HEK293T (cell line): Measurements from ENCODE around the gene COASY.
"Not testable (repeated sequence)": the region's sequence is repeated elsewhere in the genome, so short reads cannot be mapped to it uniquely, and the experiment has no call there.

Experiments
- CTCF ChIA-PET: fragments of 350-600 bp; formaldehyde crosslinking; extraction: SDS; loops from one replicate; lab custom pipeline; 2021; ENCODE audit warnings: antibody characterized with exemption, inconsistent platforms; lab: Yijun Ruan, JAX
- POLR2A ChIA-PET: fragments of 350-600 bp; formaldehyde crosslinking; extraction: SDS; loops from one replicate; lab custom pipeline; 2020; ENCODE audit warnings: antibody characterized with exemption, inconsistent platforms; lab: Yijun Ruan, JAX
- DNase-seq: peaks from one replicate; pipeline ENCODE4 v3.0.0; 2012; ENCODE audit warnings: mixed read lengths; ENCODE audit errors: extremely low spot score
- ARNT ChIP-seq: fragments of 450-650 bp; IDR thresholded peaks from 2 replicates; pipeline ENCODE4 v1.6.1; 2017; ENCODE audit warnings: mild to moderate bottlenecking
- BHLHE40 ChIP-seq: fragments of 450-650 bp; IDR thresholded peaks from 2 replicates; pipeline ENCODE4 v1.6.1; 2016; ENCODE audit warnings: mild to moderate bottlenecking, moderate library complexity, borderline replicate concordance
- CTBP1 ChIP-seq: fragments of 450-650 bp; IDR thresholded peaks from 2 replicates; pipeline ENCODE4 v1.6.1; 2016; ENCODE audit warnings: borderline replicate concordance
- ELF4 ChIP-seq: fragments of 450-650 bp; IDR thresholded peaks from 2 replicates; pipeline ENCODE4 v1.6.1; 2017; ENCODE audit warnings: antibody characterized with exemption
- FOXA1 ChIP-seq: fragments of 450-650 bp; IDR thresholded peaks from 2 replicates; pipeline ENCODE4 v1.6.1; 2016; ENCODE audit warnings: mild to moderate bottlenecking
- FOXK2 ChIP-seq: fragments of 450-650 bp; IDR thresholded peaks from 2 replicates; pipeline ENCODE4 v1.6.1; 2016; ENCODE audit warnings: mild to moderate bottlenecking
- FOXM1 ChIP-seq: fragments of 450-650 bp; IDR thresholded peaks from 2 replicates; pipeline ENCODE4 v1.6.1; 2017; ENCODE audit warnings: mild to moderate bottlenecking, borderline replicate concordance
- HDGF ChIP-seq: fragments of 450-650 bp; IDR thresholded peaks from 2 replicates; pipeline ENCODE4 v1.6.1; 2017; ENCODE audit warnings: antibody characterized with exemption, borderline replicate concordance
- L3MBTL2 ChIP-seq: fragments of 450-650 bp; conservative IDR thresholded peaks from 2 replicates; pipeline ENCODE4 v1.6.1; 2016; ENCODE audit warnings: mild to moderate bottlenecking
- LEF1 ChIP-seq: fragments of 450-650 bp; IDR thresholded peaks from 2 replicates; pipeline ENCODE4 v1.6.1; 2017; ENCODE audit warnings: mild to moderate bottlenecking, borderline replicate concordance
- NFRKB ChIP-seq: fragments of 450-650 bp; IDR thresholded peaks from 2 replicates; pipeline ENCODE4 v1.6.1; 2016; ENCODE audit warnings: mild to moderate bottlenecking, moderate library complexity
- PKNOX1 ChIP-seq: fragments of 450-650 bp; IDR thresholded peaks from 2 replicates; pipeline ENCODE4 v1.6.1; 2016
- SP1 ChIP-seq: fragments of 450-650 bp; IDR thresholded peaks from 2 replicates; pipeline ENCODE4 v1.6.1; 2017
- SUZ12 ChIP-seq: fragments of 450-650 bp; IDR thresholded peaks from 2 replicates; pipeline ENCODE4 v1.6.1; 2016; ENCODE audit warnings: mild to moderate bottlenecking
- TARDBP ChIP-seq: fragments of 450-650 bp; IDR thresholded peaks from 2 replicates; pipeline ENCODE4 v1.6.1; 2016
- ZNF384 ChIP-seq: fragments of 450-650 bp; IDR thresholded peaks from 2 replicates; pipeline ENCODE4 v1.6.1; 2016

The COASY gene

GRCh38 chr17:42554250-42555121, 7.5 kb upstream of the COASY start:
- ChIA-PET POLR2A (interaction anchor here (0.7 to 4.0 kb wide), 20 partner anchors 8 to 986 kb away, joined by 3 to 37 read pairs (median 6); partner anchors contain the start of genes BECN1, MLX, NAGLU and PSMC3IP), CTCF (no interaction called here)
- TF ChIP-seq NFRKB: no peak
- TF ChIP-seq HDGF: 0 out of 2 replicates have a peak, but pooled peaks have one; percentile 87
- peak; percentile 54 for TF ChIP-seq PKNOX1
- no peak for TF ChIP-seq CTBP1
- peak; percentile 58 for TF ChIP-seq L3MBTL2
- DNase-seq: peak; percentile 86

GRCh38 chr17:42555122-42555622, 6.8 kb upstream of the COASY start:
- no peak for TF ChIP-seq BHLHE40
- ChIA-PET POLR2A (interaction anchor here (0.7 to 4.0 kb wide), 17 partner anchors 9 to 218 kb away, joined by 3 to 37 read pairs (median 6); partner anchors contain the start of genes MLX, NAGLU, PSMC3IP and RETREG3), CTCF (no interaction called here)
- DNase-seq: no peak

- POLR2A ChIA-PET, CTCF ChIA-PET, DNase-seq: not testable (repeated sequence)
Observed at GRCh38 chr17:42555961-42556617, 5.9 kb upstream of the COASY start.

GRCh38 chr17:42559075-42559474, 2.9 kb upstream of the COASY start:
- ChIA-PET CTCF (interaction anchor here (0.6 kb wide), 1 partner anchor 23 kb away, joined by 5 read pairs; the partner anchor contains the start of gene NAGLU), POLR2A (interaction anchor here (0.7 to 2.0 kb wide), 3 partner anchors 11 to 102 kb away, joined by 3 to 6 read pairs (median 4); partner anchors contain the start of gene NAGLU)
- no peak for TF ChIP-seq ELF4
- TF ChIP-seq FOXA1: no peak
- no peak for TF ChIP-seq ARNT
- no peak for TF ChIP-seq HDGF
- TF ChIP-seq FOXM1: no peak
- TF ChIP-seq NFRKB: no peak
- TF ChIP-seq ZNF384: no peak
- TF ChIP-seq LEF1: no peak
- TF ChIP-seq SUZ12: no peak
- no peak for TF ChIP-seq BHLHE40
- TF ChIP-seq L3MBTL2: no peak
- no peak for TF ChIP-seq FOXK2
- no peak for TF ChIP-seq PKNOX1
- TF ChIP-seq SP1: no peak
- DNase-seq: no peak

GRCh38 chr17:42560246-42560645, 1.7 kb upstream of the COASY start:
- TF ChIP-seq TARDBP (no peak), NFRKB (no peak), ARNT (no peak), L3MBTL2 (no peak)
- POLR2A ChIA-PET: interaction anchor here (1.2 to 2.0 kb wide), 2 partner anchors 10 to 24 kb away, joined by 4 to 6 read pairs; partner anchors contain the start of gene NAGLU
- DNase-seq: no peak
- CTCF ChIA-PET: interaction anchor here (0.8 kb wide), 1 partner anchor 12 kb away, joined by 3 read pairs; no protein-coding TSS in a partner anchor

- DNase-seq: peak; percentile 34
- ChIA-PET POLR2A (interaction anchor here (4.6 kb wide), 1 partner anchor 8 kb away, joined by 30 read pairs; no protein-coding TSS in a partner anchor), CTCF (no interaction called here)
- TF ChIP-seq L3MBTL2 (peak; percentile 33), CTBP1 (no peak), FOXM1 (no peak), HDGF (no peak)
Observed at GRCh38 chr17:42562388-42563142, 617 bp downstream of the COASY start.

- POLR2A ChIA-PET: interaction anchor here (4.6 kb wide), 1 partner anchor 9 kb away, joined by 30 read pairs; no protein-coding TSS in a partner anchor
- TF ChIP-seq BHLHE40: no peak
- TF ChIP-seq FOXK2: no peak
- TF ChIP-seq ZNF384: no peak
- TF ChIP-seq SUZ12: no peak
- no peak for TF ChIP-seq TARDBP
- no peak for TF ChIP-seq ELF4
- no peak for TF ChIP-seq CTBP1
- TF ChIP-seq HDGF: no peak
- no peak for TF ChIP-seq FOXA1
- TF ChIP-seq NFRKB: no peak
- TF ChIP-seq FOXM1: no peak
- no peak; the same call in 1 of the 2 replicates for TF ChIP-seq L3MBTL2
- TF ChIP-seq LEF1: no peak
- no peak for TF ChIP-seq SP1
- TF ChIP-seq PKNOX1: no peak
- no peak for TF ChIP-seq ARNT
- no peak for DNase-seq
- CTCF ChIA-PET: no interaction called here
Observed at GRCh38 chr17:42563143-42563509, 1.2 kb downstream of the COASY start.
